Measurements from ENCODE around the gene OR14A2. TPM values are rescaled to one million over a fixed set of nuclear protein-coding genes. Genes with fewer than 3 reads are reported as not detected.
"Not testable (repeated sequence)": the region's sequence is repeated elsewhere in the genome, so short reads cannot be mapped to it uniquely, and the experiment has no call there.

Gene OR14A2
- total RNA-seq, 6 experiments from 2014 or later, result not detected

DNA sequence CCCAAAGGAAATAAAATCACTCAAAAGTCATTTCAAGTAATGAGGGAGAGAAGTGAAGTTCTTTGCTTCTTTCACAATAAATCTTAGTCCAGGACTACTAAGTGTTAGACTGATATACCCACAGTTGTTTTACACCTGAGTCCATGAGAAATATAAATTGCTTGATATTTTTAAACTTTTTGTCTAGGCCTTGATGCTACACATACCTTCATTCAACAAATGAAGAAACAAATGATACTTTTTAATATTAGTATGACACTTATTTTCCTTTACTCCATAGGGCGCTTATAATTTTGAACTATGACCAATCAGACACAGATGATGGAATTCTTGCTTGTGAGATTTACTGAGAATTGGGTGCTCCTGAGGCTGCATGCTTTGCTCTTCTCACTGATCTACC, 9.6 kb downstream of the OR14A2 start, which contains the start of gene OR14K1:
Gene OR14K1 (plus strand): TSS at position 301 of the 400 bp plus-strand sequence. CDS start 0 bp downstream, at position 301.
- H3K27ac ChIP-seq, result no peak within 1 kb of the TSS
- ATAC-seq (no peak), DNase-seq (no peak)
- no peaks in the 10 kb centered on the region for H3K4me1 ChIP-seq
- no peaks in the 10 kb centered on the region for H3K9me3 ChIP-seq
- TF ChIP-seq, protein P1, sequence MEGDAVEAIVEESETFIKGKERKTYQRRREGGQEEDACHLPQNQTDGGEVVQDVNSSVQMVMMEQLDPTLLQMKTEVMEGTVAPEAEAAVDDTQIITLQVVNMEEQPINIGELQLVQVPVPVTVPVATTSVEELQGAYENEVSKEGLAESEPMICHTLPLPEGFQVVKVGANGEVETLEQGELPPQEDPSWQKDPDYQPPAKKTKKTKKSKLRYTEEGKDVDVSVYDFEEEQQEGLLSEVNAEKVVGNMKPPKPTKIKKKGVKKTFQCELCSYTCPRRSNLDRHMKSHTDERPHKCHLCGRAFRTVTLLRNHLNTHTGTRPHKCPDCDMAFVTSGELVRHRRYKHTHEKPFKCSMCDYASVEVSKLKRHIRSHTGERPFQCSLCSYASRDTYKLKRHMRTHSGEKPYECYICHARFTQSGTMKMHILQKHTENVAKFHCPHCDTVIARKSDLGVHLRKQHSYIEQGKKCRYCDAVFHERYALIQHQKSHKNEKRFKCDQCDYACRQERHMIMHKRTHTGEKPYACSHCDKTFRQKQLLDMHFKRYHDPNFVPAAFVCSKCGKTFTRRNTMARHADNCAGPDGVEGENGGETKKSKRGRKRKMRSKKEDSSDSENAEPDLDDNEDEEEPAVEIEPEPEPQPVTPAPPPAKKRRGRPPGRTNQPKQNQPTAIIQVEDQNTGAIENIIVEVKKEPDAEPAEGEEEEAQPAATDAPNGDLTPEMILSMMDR (IDR thresholded peaks at IDR 0.05), result no peak
- no peak for TF ChIP-seq POLR2A (IDR thresholded peaks at IDR 0.05)
- intact Hi-C loops (cut with DNase I), result no loop called here
- no peaks in the 10 kb centered on the region for H3K36me3 ChIP-seq
- WGBS (ENCODE audit: insufficient coverage, low coverage, low lambda C conversion rate, missing lambda C conversion rate), result 81% methylated on average over 1 of the region's 1 CpG
- H3K27me3 ChIP-seq, result no peaks in the 10 kb centered on the region
- no peak within 1 kb of the TSS for H3K4me3 ChIP-seq

DNA sequence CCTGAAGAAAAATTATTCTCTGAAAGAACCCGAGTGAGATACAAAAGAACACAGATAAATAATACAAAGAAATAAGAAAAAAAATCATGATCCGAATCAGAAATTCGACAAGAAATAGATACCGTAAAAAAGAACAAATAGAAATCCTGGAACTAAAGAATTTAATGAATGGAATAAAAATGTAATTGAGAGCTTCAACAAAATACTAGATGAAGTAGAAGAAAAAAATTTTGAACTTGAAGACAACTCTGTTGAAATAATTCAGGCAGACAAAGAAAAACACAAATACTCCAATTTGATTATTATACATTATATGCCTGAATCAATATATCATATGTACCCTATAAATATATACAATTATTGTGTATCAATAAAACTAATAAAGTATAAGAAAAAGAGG, 26.7 kb downstream of the OR14A2 start:
- ATAC-seq, result no peak
- intact Hi-C loops (cut with DNase I), result no loop called here
- WGBS (ENCODE audit: insufficient coverage, low coverage, low lambda C conversion rate, missing lambda C conversion rate), result 41% methylated on average over 4 of the region's 4 CpGs

DNA sequence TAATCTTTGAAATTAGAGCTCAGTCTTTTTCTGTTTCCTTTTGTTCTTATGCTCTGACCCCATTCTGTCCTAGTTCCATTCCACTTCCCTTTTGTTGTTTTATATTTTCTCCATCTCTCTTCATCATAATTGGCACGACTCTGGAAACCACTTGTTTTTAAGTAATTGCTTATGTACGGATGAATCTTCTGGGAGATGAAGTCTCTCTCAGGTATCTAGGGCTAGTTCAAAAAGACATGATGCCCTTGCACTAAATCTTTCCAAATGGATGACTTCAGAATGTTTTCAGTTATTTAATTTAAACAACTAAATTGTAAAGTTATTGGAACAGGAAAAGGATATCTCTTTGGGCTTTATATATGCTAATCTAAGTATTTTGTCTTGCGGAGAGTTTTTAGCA, 31.4 kb downstream of the OR14A2 start, which contains the start of gene OR6F1:
Gene OR6F1 (minus strand): TSS at position 101 of the 400 bp plus-strand sequence. CDS start 3,891 bp downstream, outside the sequence.
- H3K9me3 ChIP-seq, result no peaks in the 10 kb centered on the region
- DNase-seq (no peak), ATAC-seq (no peak)
- no peaks in the 10 kb centered on the region for H3K36me3 ChIP-seq
- no peak for TF ChIP-seq POLR2A (IDR thresholded peaks at IDR 0.05)
- TF ChIP-seq, protein P1 (IDR thresholded peaks at IDR 0.05), result no peak
- WGBS (ENCODE audit: insufficient coverage, low coverage, low lambda C conversion rate, missing lambda C conversion rate), result 49% methylated on average over 3 of the region's 3 CpGs
- intact Hi-C loops (cut with DNase I), result no loop called here
- no peaks in the 10 kb centered on the region for H3K4me1 ChIP-seq
- no peak within 1 kb of the TSS for H3K27ac ChIP-seq
- H3K27me3 ChIP-seq, result no peaks in the 10 kb centered on the region
- H3K4me3 ChIP-seq, result no peak within 1 kb of the TSS

More for the DNA sequence above, 26.7 kb downstream of the OR14A2 start:
- no peak overlapping the region for H3K4me3 ChIP-seq
- no peaks in the 10 kb centered on the region for H3K9me3 ChIP-seq
- no peak for TF ChIP-seq POLR2A (IDR thresholded peaks at IDR 0.05)
- TF ChIP-seq, protein P1 (IDR thresholded peaks at IDR 0.05), result no peak
- no peak overlapping the region for H3K27ac ChIP-seq
- H3K27me3 ChIP-seq, result no peaks in the 10 kb centered on the region
- H3K4me1 ChIP-seq, result no peaks in the 10 kb centered on the region
- no peaks in the 10 kb centered on the region for H3K36me3 ChIP-seq
- no peak for DNase-seq

DNA sequence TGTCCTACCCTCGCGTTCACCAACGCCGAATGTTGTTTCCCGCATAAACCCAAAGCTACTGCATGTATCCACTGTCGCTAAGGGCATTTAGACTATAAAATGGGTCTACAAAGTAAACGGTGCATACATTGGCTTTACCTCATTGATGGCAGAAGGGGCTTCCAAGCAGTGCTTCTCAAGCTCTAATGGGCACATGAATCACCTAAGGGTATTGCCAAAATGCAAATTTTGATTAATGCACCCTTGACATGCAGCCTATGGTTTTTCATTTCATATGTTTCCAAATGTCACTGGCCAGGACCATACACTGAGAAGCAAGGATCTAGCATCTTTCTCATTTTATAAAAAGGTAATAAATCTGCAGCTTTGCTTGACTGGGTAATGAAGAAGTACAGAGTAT, 34.2 kb downstream of the OR14A2 start:
- H3K9me3 ChIP-seq, result no peaks in the 10 kb centered on the region
- no peak for ATAC-seq
- WGBS (ENCODE audit: insufficient coverage, low coverage, low lambda C conversion rate, missing lambda C conversion rate), result 69% methylated on average over 7 of the region's 7 CpGs

DNA sequence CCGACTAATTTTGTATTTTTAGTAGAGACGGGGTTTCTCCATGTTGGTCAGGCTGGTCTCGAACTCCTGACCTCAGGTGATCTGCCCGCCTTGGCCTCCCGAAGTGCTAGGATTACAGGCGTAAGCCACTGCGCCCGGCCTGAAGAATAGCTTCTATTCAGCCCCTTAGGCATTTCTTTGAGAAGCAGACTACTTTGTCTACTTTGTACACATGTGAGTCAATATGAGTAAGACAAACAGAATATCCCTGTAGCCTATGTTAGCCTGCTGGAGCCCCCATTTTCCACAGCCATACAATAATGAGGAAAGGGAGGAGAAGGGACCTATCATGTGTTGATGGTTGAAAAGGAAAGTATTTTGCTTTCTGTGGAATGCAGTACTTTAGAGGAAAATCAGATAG, 37.3 kb downstream of the OR14A2 start:
- H3K27me3 ChIP-seq; H3K9me3 ChIP-seq; H3K36me3 ChIP-seq; DNase-seq; ATAC-seq; H3K27ac ChIP-seq; H3K4me1 ChIP-seq; intact Hi-C loops (cut with DNase I); H3K4me3 ChIP-seq: not testable (repeated sequence)
- WGBS (ENCODE audit: insufficient coverage, low coverage, low lambda C conversion rate, missing lambda C conversion rate), result 46% methylated on average over 6 of the region's 8 CpGs

More for the DNA sequence above, 34.2 kb downstream of the OR14A2 start:
- DNase-seq, result no peak
- TF ChIP-seq POLR2A (IDR thresholded peaks at IDR 0.05), result no peak
- TF ChIP-seq, protein P1 (IDR thresholded peaks at IDR 0.05), result no peak
- H3K4me3 ChIP-seq, result no peak overlapping the region
- intact Hi-C loops (cut with DNase I), result no loop called here
- H3K27me3 ChIP-seq, result no peaks in the 10 kb centered on the region
- H3K4me1 ChIP-seq, result no peaks in the 10 kb centered on the region
- no peaks in the 10 kb centered on the region for H3K36me3 ChIP-seq
- no peak overlapping the region for H3K27ac ChIP-seq
